Esophagus squamous epithelium (tissue), 4 donors: ENCODE measurements around the gene REEP1.

Experiments
- POLR2A ChIP-seq, 4 donors: fragments of 450-650 bp; IDR thresholded peaks; one replicate each; pipeline ENCODE4 v1.6.1; 2017; ENCODE audit warnings: antibody characterized with exemption in 4 of 4, mild to moderate bottlenecking in 4 of 4, moderate library complexity in 3 of 4
- TF ChIP-seq, protein P1 (sequence below), 6 experiments: fragments of 450-650 bp in 4 of 6; fragments of 200-600 bp in 2 of 6; sonication (generic) in 2 of 6; IDR thresholded peaks; one replicate each; pipeline ENCODE4 v1.5.1; 2016 to 2019; ENCODE audit warnings: antibody characterized with exemption in 6 of 6, mild to moderate bottlenecking in 4 of 6, moderate library complexity in 4 of 6

DNA sequence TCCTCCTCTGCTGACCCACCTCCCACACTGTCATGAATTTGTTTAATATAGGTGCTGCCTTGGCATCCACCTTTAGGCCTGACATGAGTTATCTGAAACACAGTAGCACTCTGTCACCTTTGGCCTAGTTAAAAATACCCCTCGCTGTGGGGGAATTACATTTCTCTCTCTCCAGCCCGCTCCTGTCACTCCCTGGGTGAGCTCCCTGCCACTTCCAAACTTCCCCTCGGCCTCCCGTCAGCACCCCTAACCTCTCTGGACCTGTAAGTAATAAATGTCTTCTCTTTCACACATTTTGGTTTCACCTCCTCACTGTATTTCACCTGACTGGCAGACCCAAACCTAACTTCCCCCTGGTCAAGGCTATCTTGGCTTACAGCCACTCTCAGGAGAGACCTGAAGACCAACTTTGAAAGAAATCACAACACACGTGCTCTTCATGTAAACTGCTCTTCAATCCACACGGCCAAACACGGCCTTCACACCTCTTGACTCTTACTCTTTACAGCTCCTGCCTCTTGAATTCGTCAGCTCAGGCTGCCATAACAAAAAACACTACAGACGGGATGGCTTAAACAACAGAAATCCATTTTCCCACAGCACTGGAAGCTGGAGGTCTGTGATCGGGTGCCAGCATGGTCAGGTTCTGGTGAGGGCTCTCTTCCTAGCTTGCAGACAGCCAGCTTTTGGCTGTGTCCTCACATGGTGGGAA, 28.3 kb downstream of the REEP1 start:
- TF ChIP-seq, protein P1, sequence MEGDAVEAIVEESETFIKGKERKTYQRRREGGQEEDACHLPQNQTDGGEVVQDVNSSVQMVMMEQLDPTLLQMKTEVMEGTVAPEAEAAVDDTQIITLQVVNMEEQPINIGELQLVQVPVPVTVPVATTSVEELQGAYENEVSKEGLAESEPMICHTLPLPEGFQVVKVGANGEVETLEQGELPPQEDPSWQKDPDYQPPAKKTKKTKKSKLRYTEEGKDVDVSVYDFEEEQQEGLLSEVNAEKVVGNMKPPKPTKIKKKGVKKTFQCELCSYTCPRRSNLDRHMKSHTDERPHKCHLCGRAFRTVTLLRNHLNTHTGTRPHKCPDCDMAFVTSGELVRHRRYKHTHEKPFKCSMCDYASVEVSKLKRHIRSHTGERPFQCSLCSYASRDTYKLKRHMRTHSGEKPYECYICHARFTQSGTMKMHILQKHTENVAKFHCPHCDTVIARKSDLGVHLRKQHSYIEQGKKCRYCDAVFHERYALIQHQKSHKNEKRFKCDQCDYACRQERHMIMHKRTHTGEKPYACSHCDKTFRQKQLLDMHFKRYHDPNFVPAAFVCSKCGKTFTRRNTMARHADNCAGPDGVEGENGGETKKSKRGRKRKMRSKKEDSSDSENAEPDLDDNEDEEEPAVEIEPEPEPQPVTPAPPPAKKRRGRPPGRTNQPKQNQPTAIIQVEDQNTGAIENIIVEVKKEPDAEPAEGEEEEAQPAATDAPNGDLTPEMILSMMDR (IDR thresholded peaks at IDR 0.05) = no peak
- no peak for TF ChIP-seq POLR2A (IDR thresholded peaks at IDR 0.05)
